Measurements from ENCODE around the gene KANTR.

Gene KANTR

GRCh38 chrX:53073115-53073586, 20.8 kb upstream of the KANTR start:
- no peak for TF ChIP-seq CTCF (IDR thresholded peaks at IDR 0.05; ENCODE audit: low read depth, low read length)
- no peak overlapping the region for H3K4me3 ChIP-seq (ENCODE audit: low read depth, low read length)

- TF ChIP-seq CTCF (IDR thresholded peaks at IDR 0.05; ENCODE audit: low read depth, low read length), result no peak
- H3K4me3 ChIP-seq (ENCODE audit: low read depth, low read length), result no peak overlapping the region
These were observed 18.9 kb upstream of the KANTR start for GRCh38 chrX:53075011-53075410.

DNA sequence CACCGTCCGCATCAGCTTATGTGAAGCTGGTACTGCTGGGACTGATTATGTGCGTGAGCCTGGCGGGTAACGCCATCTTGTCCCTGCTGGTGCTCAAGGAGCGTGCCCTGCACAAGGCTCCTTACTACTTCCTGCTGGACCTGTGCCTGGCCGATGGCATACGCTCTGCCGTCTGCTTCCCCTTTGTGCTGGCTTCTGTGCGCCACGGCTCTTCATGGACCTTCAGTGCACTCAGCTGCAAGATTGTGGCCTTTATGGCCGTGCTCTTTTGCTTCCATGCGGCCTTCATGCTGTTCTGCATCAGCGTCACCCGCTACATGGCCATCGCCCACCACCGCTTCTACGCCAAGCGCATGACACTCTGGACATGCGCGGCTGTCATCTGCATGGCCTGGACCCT, 17.3 kb upstream of the KANTR start:
- H3K4me3 ChIP-seq (ENCODE audit: low read depth, low read length), result no peak overlapping the region
- TF ChIP-seq CTCF (IDR thresholded peaks at IDR 0.05; ENCODE audit: low read depth, low read length), result no peak

GRCh38 chrX:53077207-53078197, 16.4 kb upstream of the KANTR start:
- no peak for TF ChIP-seq CTCF (IDR thresholded peaks at IDR 0.05; ENCODE audit: low read depth, low read length)
- H3K4me3 ChIP-seq (ENCODE audit: low read depth, low read length), result no peak overlapping the region

DNA sequence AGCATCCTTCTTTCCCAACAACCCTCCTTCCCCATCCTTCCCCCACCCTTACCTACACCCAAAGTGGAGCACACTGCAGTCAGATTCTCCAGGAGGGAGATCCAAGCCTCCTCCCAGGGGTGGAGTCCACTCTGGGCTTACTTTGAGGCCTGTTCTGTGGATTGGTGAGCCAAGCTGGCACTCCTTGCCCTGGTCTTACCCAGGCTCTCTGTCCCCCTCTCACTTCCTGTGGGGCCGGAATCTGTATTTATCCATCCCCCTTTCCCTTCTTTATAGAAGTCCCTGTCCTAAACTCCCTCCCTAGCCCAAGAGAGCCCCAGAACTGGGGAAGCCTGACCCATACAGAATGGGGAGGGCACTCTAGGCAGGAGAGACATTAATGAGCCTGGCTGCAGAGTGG, 15.0 kb upstream of the KANTR start:
- no peak overlapping the region for H3K4me3 ChIP-seq (ENCODE audit: low read depth, low read length)

GRCh38 chrX:53080628-53081580, 13.0 kb upstream of the KANTR start:
- H3K4me3 ChIP-seq (ENCODE audit: low read depth, low read length), result no peak overlapping the region

More for the DNA sequence above, 15.0 kb upstream of the KANTR start:
- no peak for TF ChIP-seq CTCF (IDR thresholded peaks at IDR 0.05; ENCODE audit: low read depth, low read length)

More at GRCh38 chrX:53080628-53081580, 13.0 kb upstream of the KANTR start:
- no peak for TF ChIP-seq CTCF (IDR thresholded peaks at IDR 0.05; ENCODE audit: low read depth, low read length)

Data from WI38 (cell line).